ENCODE data around the gene ANKRD13C. TPM values are rescaled to one million over a fixed set of nuclear protein-coding genes. Genes with fewer than 3 reads are reported as not detected.
A peak's percentile ranks its signal among the peaks of the same experiment; 100 is the strongest.
"Not testable (repeated sequence)": the region's sequence is repeated elsewhere in the genome, so short reads cannot be mapped to it uniquely, and the experiment has no call there.

ANKRD13C gene
- total RNA-seq, 1 donor from 2014 or later, result 108 TPM

GRCh38 chr1:70358921-70359564, 4.5 kb upstream of the ANKRD13C start:
- no peak for DNase-seq

- DNase-seq, result no peak
Observed at GRCh38 chr1:70355920-70356319, 1.4 kb upstream of the ANKRD13C start.

- DNase-seq, result no peak
Observed at GRCh38 chr1:70355111-70355407, 537 bp upstream of the ANKRD13C start.

- DNase-seq, result peak; percentile 39
Observed at GRCh38 chr1:70353601-70354331, 756 bp downstream of the ANKRD13C start.

GRCh38 chr1:70353044-70353443, 1.5 kb downstream of the ANKRD13C start:
- no peak for DNase-seq

GRCh38 chr1:70349799-70350198, 4.7 kb downstream of the ANKRD13C start:
- not testable (repeated sequence) for DNase-seq

- no peak for DNase-seq
Observed at GRCh38 chr1:70348399-70349165, 5.9 kb downstream of the ANKRD13C start.

- not testable (repeated sequence) for DNase-seq
Observed at GRCh38 chr1:70339644-70340043, 14.9 kb downstream of the ANKRD13C start.

GRCh38 chr1:70336050-70336449, 18.5 kb downstream of the ANKRD13C start:
- DNase-seq, result no peak

- DNase-seq, result no peak
Observed at GRCh38 chr1:70334436-70334835, 20.1 kb downstream of the ANKRD13C start.

- DNase-seq, result no peak
Observed at GRCh38 chr1:70333245-70333644, 21.3 kb downstream of the ANKRD13C start.

GRCh38 chr1:70331962-70332361, 22.6 kb downstream of the ANKRD13C start:
- DNase-seq, result no peak

GRCh38 chr1:70327306-70328076, 27.0 kb downstream of the ANKRD13C start:
- DNase-seq, result no peak

- DNase-seq, result no peak
Observed at GRCh38 chr1:70324683-70325082, 29.8 kb downstream of the ANKRD13C start.

- no peak for DNase-seq
Observed at GRCh38 chr1:70319750-70320149, 34.8 kb downstream of the ANKRD13C start.

GRCh38 chr1:70318191-70318590, 36.3 kb downstream of the ANKRD13C start:
- DNase-seq, result no peak

- no peak for DNase-seq
Observed at GRCh38 chr1:70317087-70317486, 37.4 kb downstream of the ANKRD13C start.

- no peak for DNase-seq
Observed at GRCh38 chr1:70315782-70316181, 38.7 kb downstream of the ANKRD13C start.

GRCh38 chr1:70314706-70315304, 39.7 kb downstream of the ANKRD13C start:
- DNase-seq, result no peak

- DNase-seq, result no peak
Observed at GRCh38 chr1:70311369-70311768, 43.2 kb downstream of the ANKRD13C start.

- no peak for DNase-seq
Observed at GRCh38 chr1:70299472-70299871, 55.0 kb downstream of the ANKRD13C start.

- DNase-seq, result no peak
Observed at GRCh38 chr1:70295749-70296148, 58.8 kb downstream of the ANKRD13C start.
